Cardiac muscle cell (in vitro differentiated cells and primary cell): ENCODE data around the gene C4orf50. TPM values are rescaled to one million over a fixed set of nuclear protein-coding genes. Genes with fewer than 3 reads are reported as not detected.

Source experiments
- DNase-seq, 2 donors: peaks; one replicate each; pipeline versions ENCODE4 v3.0.0 to v3.0.0-alpha.2; 2010 to 2017; ENCODE audit warnings: low read depth in 1 of 2, low spot score in 1 of 2
- H3K27ac ChIP-seq: fragments of 200-600 bp; sonication (generic); 2 replicates; pipeline ENCODE4 v1.5.1; 2016
- H3K27me3 ChIP-seq: fragments of 200-600 bp; sonication (generic); 2 replicates; pipeline ENCODE4 v1.6.0; 2016; ENCODE audit warnings: control low read depth
- H3K36me3 ChIP-seq: fragments of 200-600 bp; sonication (generic); 2 replicates; pipeline ENCODE4 v1.5.1; 2016; ENCODE audit warnings: control low read depth
- H3K4me1 ChIP-seq: fragments of 200-600 bp; sonication (generic); 2 replicates; pipeline ENCODE4 v1.8.1; 2017; ENCODE audit warnings: low read depth, mild to moderate bottlenecking, mixed run types
- H3K4me3 ChIP-seq: fragments of 200-600 bp; sonication (generic); 2 replicates; pipeline ENCODE4 v1.5.1; 2016; ENCODE audit warnings: mild to moderate bottlenecking
- H3K9me3 ChIP-seq: fragments of 200-600 bp; sonication (generic); 2 replicates; pipeline ENCODE4 v1.5.1; 2017; ENCODE audit warnings: low read depth, mild to moderate bottlenecking, control low read depth
- CTCF ChIP-seq: IDR thresholded peaks from 2 replicates; pipeline ENCODE4 v1.5.1; 2012; ENCODE audit warnings: low read depth, mild to moderate bottlenecking, low read length
- polyA plus RNA-seq: library from polyadenylated mRNA; unstranded; fragments of >200 nt; fragmentation: Nextera tagmentation; extraction: Ambion mirVana; gene quantifications from 2 replicates; pipeline ENCODE4 v1.2.1, GENCODE V29; 2016
- total RNA-seq: library from RNA; depleted of rRNA; stranded (reverse); fragments of >200 nt; gene quantifications from 2 replicates; pipeline ENCODE4 v1.2.3, GENCODE V29; 2016

Gene C4orf50
- total and polyA plus RNA-seq, 2 experiments from 2014 or later, result 0.15 TPM; not detected in 1

- no peak for TF ChIP-seq CTCF
- DNase-seq, result no peak
- Histone ChIP-seq H3K27me3 (no peaks in the 10 kb centered on the region), H3K27ac (no peak overlapping the region), H3K36me3 (no peaks in the 10 kb centered on the region), H3K4me1 (no peaks in the 10 kb centered on the region), H3K4me3 (no peak overlapping the region), H3K9me3 (no peaks in the 10 kb centered on the region)
Observed at GRCh38 chr4:5992828-5993321, 25.4 kb downstream of the C4orf50 start.

- H3K27ac ChIP-seq, result no peak overlapping the region
- no peaks in the 10 kb centered on the region for H3K9me3 ChIP-seq
- H3K27me3 ChIP-seq, result no peaks in the 10 kb centered on the region
- no peak for TF ChIP-seq CTCF
- DNase-seq, result no peak
- no peak overlapping the region for H3K4me3 ChIP-seq
- no peaks in the 10 kb centered on the region for H3K36me3 ChIP-seq
- no peaks in the 10 kb centered on the region for H3K4me1 ChIP-seq
Observed at GRCh38 chr4:5992171-5992827, 25.9 kb downstream of the C4orf50 start.

GRCh38 chr4:5991405-5991804 lies 26.8 kb downstream of the C4orf50 start:
- Histone ChIP-seq H3K4me1 (no peaks in the 10 kb centered on the region), H3K9me3 (no peaks in the 10 kb centered on the region), H3K27ac (no peak overlapping the region), H3K27me3 (no peaks in the 10 kb centered on the region), H3K4me3 (no peak overlapping the region), H3K36me3 (no peaks in the 10 kb centered on the region)
- DNase-seq, result no peak
- no peak for TF ChIP-seq CTCF

- no peak for TF ChIP-seq CTCF
- Histone ChIP-seq H3K4me3 (no peak overlapping the region), H3K27me3 (no peaks in the 10 kb centered on the region), H3K9me3 (no peaks in the 10 kb centered on the region), H3K27ac (no peak overlapping the region), H3K36me3 (no peaks in the 10 kb centered on the region), H3K4me1 (no peaks in the 10 kb centered on the region)
- no peak for DNase-seq
Observed at GRCh38 chr4:5990446-5991160, 27.6 kb downstream of the C4orf50 start.

GRCh38 chr4:5989236-5990225 lies 28.7 kb downstream of the C4orf50 start:
- H3K36me3 ChIP-seq, result no peaks in the 10 kb centered on the region
- DNase-seq, result no peak
- no peaks in the 10 kb centered on the region for H3K4me1 ChIP-seq
- no peak for TF ChIP-seq CTCF
- no peak overlapping the region for H3K27ac ChIP-seq
- H3K9me3 ChIP-seq, result no peaks in the 10 kb centered on the region
- no peak overlapping the region for H3K4me3 ChIP-seq
- no peaks in the 10 kb centered on the region for H3K27me3 ChIP-seq
